Right lobe of liver (tissue), 4 donors: ENCODE results near the gene CST8.

Experiments
- POLR2A ChIP-seq: fragments of 450-650 bp; IDR thresholded peaks from one replicate; pipeline ENCODE4 v1.6.1; 2017; ENCODE audit warnings: antibody characterized with exemption, mild to moderate bottlenecking
- TF ChIP-seq, protein P1 (sequence below), 4 donors: fragments of 200-600 bp in 3 of 4; fragments of 450-650 bp in 1 of 4; IDR thresholded peaks; one replicate each; pipeline versions ENCODE4 v1.5.1 to v1.8.0; 2016 to 2022; ENCODE audit warnings: antibody characterized with exemption in 4 of 4, mild to moderate bottlenecking in 2 of 4
- donor health status: DM: no; HTN: no; CAD: no.
- donor health status: DM: no; HTN: no; CAD: no.
- donor health status: DM: no; HTN: yes; CAD: no.

DNA sequence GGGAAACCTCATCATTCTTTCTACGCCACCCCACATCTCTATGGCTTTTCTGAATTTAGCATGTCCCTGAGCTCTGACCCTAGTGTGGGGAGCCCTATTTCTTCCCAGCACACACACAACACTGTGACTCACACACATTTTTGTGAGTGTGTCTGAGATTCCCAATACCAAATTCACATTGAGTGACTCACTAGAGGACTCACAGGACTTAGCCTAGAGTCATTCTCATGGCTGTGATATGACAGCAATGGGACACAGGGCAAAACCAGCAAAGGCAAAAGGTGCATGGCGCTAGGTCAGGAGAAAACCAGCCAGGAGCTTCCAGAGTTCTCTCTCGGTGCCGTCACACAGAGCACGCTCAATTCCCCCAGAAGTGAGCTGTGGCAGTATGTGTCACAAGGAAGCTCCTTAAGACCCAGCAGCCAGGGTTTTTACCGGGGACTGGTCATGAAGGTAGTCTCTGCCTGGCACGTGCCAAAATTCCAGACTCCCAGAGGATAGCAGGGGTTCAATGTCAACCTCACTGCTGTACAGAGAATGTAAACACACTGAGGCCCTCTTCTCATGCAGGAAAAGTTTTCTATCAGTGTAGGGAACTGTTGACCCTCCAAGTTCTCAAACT is 45.2 kb upstream of the CST8 start:
- TF ChIP-seq, protein P1, sequence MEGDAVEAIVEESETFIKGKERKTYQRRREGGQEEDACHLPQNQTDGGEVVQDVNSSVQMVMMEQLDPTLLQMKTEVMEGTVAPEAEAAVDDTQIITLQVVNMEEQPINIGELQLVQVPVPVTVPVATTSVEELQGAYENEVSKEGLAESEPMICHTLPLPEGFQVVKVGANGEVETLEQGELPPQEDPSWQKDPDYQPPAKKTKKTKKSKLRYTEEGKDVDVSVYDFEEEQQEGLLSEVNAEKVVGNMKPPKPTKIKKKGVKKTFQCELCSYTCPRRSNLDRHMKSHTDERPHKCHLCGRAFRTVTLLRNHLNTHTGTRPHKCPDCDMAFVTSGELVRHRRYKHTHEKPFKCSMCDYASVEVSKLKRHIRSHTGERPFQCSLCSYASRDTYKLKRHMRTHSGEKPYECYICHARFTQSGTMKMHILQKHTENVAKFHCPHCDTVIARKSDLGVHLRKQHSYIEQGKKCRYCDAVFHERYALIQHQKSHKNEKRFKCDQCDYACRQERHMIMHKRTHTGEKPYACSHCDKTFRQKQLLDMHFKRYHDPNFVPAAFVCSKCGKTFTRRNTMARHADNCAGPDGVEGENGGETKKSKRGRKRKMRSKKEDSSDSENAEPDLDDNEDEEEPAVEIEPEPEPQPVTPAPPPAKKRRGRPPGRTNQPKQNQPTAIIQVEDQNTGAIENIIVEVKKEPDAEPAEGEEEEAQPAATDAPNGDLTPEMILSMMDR (IDR thresholded peaks at IDR 0.05) = no peak
- no peak for TF ChIP-seq POLR2A
